SH-SY5Y (cell line): ENCODE measurements around the gene TMIE.

Source experiments
- GATA2 ChIP-seq: IDR thresholded peaks from 2 replicates; pipeline ENCODE4 v1.6.1; 2011; ENCODE audit warnings: mild to moderate bottlenecking, low read depth, low read length
- GATA3 ChIP-seq: IDR thresholded peaks from 2 replicates; pipeline ENCODE4 v1.6.1; 2011; ENCODE audit warnings: low read depth, mild to moderate bottlenecking, low read length, moderate library complexity

DNA sequence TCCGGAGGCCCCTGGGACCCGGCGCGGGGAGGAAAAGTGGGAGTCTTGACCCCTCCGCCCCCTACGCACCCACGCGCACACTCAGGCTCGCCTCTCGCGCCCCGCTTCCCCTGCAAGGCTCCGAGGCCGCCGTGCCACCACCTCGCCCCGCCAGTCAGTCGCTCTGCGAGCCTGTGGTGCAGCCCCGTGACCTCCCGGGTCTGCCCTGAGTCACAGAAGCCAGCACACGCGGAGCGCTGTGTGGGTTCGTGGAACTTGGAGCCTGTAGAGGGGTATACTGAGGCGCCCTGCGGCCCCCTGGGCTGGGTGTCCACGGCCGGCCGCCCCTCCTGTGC is 7.3 kb upstream of the TMIE start:
- TF ChIP-seq GATA3, result no peak
- TF ChIP-seq GATA2, result no peak
